ENCODE data around the gene CYTH1. TPM values are rescaled to one million over a fixed set of nuclear protein-coding genes. Genes with fewer than 3 reads are reported as not detected.

Gene CYTH1
- total RNA-seq, 1 donor from 2014 or later: 103 TPM

- no peak for DNase-seq
- H3K27me3 ChIP-seq: no peaks in the 10 kb centered on the region
- H3K9me3 ChIP-seq: no peaks in the 10 kb centered on the region
- H3K4me1 ChIP-seq: no peaks in the 10 kb centered on the region
- H3K27ac ChIP-seq: no peak overlapping the region
- TF ChIP-seq, protein P1, sequence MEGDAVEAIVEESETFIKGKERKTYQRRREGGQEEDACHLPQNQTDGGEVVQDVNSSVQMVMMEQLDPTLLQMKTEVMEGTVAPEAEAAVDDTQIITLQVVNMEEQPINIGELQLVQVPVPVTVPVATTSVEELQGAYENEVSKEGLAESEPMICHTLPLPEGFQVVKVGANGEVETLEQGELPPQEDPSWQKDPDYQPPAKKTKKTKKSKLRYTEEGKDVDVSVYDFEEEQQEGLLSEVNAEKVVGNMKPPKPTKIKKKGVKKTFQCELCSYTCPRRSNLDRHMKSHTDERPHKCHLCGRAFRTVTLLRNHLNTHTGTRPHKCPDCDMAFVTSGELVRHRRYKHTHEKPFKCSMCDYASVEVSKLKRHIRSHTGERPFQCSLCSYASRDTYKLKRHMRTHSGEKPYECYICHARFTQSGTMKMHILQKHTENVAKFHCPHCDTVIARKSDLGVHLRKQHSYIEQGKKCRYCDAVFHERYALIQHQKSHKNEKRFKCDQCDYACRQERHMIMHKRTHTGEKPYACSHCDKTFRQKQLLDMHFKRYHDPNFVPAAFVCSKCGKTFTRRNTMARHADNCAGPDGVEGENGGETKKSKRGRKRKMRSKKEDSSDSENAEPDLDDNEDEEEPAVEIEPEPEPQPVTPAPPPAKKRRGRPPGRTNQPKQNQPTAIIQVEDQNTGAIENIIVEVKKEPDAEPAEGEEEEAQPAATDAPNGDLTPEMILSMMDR (IDR thresholded peaks at IDR 0.05): no peak
- H3K4me3 ChIP-seq: no peak overlapping the region
- no peak for ATAC-seq
- no peaks in the 10 kb centered on the region for H3K36me3 ChIP-seq
- intact Hi-C loops (cut with DNase I): no loop called here
These were observed 133.8 kb downstream of the CYTH1 start for GRCh38 chr17:78648293-78648692.

DNA sequence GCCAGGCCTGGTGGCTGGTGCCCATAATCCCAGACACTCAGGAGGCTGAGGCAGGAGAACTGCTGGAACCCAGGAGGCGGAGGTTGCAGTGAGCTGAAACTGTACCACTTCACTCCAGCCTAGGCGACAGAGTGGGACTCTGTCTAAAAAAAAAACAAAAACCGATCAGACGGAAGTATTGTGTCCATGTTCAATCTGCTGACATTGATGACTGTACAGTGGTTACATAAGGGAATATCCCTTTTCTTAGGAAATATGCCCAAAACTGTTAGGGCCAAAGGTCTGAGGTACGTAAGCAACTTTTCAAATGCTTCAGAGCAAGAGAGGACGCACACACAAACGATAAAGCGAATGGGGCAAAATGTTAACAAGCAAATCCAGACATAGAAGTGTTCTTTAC is 135.0 kb downstream of the CYTH1 start:
- intact Hi-C loops (cut with DNase I): no loop called here
- Histone ChIP-seq H3K4me3 (no peak overlapping the region), H3K4me1 (no peaks in the 10 kb centered on the region), H3K9me3 (no peaks in the 10 kb centered on the region), H3K27ac (peak overlapping the region; percentile 74), H3K27me3 (no peaks in the 10 kb centered on the region), H3K36me3 (no peaks in the 10 kb centered on the region)
- DNase-seq (no peak), ATAC-seq (peak; percentile 40)
- TF ChIP-seq, protein P1 (IDR thresholded peaks at IDR 0.05): no peak

GRCh38 chr17:78645421-78646295 is 136.4 kb downstream of the CYTH1 start:
- H3K36me3 ChIP-seq: no peaks in the 10 kb centered on the region
- intact Hi-C loops (cut with DNase I): no loop called here
- DNase-seq: peak; percentile 91
- H3K4me1 ChIP-seq: no peaks in the 10 kb centered on the region
- no peak overlapping the region for H3K4me3 ChIP-seq
- H3K9me3 ChIP-seq: no peaks in the 10 kb centered on the region
- ATAC-seq: peak; percentile 95
- TF ChIP-seq, protein P1 (IDR thresholded peaks at IDR 0.05): no peak
- H3K27ac ChIP-seq: peak overlapping the region; percentile 74
- no peaks in the 10 kb centered on the region for H3K27me3 ChIP-seq

- DNase-seq (no peak), ATAC-seq (no peak)
- intact Hi-C loops (cut with DNase I): no loop called here
- Histone ChIP-seq H3K27ac (peak overlapping the region; percentile 36), H3K27me3 (no peaks in the 10 kb centered on the region), H3K4me1 (no peaks in the 10 kb centered on the region), H3K36me3 (no peaks in the 10 kb centered on the region), H3K9me3 (no peaks in the 10 kb centered on the region), H3K4me3 (no peak overlapping the region)
- TF ChIP-seq, protein P1 (IDR thresholded peaks at IDR 0.05): no peak
These were observed 137.1 kb downstream of the CYTH1 start for GRCh38 chr17:78644931-78645351.

DNA sequence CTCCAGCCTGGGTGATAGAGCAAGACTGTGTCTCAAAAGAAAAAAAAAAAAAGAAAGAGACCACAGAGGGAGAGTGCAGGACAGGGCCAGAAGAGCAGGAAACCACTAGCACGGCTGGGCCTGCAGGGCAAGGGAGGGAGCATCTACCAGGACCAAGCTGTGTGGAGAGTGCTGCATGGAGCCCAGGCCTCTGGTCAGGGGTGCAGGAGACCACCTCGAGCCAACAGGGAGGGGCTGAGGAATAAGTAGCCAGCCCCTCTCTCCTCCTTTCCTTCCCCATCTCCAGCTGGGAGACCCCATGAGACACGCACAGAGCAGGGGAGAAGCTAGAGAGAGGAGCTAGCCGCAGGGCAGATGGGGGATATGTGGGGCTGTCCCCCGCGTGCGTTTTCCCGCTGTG is 137.8 kb downstream of the CYTH1 start:
- intact Hi-C loops (cut with DNase I): no loop called here
- no peaks in the 10 kb centered on the region for H3K9me3 ChIP-seq
- no peaks in the 10 kb centered on the region for H3K27me3 ChIP-seq
- no peaks in the 10 kb centered on the region for H3K4me1 ChIP-seq
- ATAC-seq (no peak), DNase-seq (peak; percentile 33)
- H3K4me3 ChIP-seq: no peak overlapping the region
- no peaks in the 10 kb centered on the region for H3K36me3 ChIP-seq
- H3K27ac ChIP-seq: no peak overlapping the region
- TF ChIP-seq, protein P1 (IDR thresholded peaks at IDR 0.05): no peak
